Activated effector memory CD4-positive, alpha-beta T cell treated with Interleukin-2 at 50 U/mL for 16 hours (primary cell): ENCODE data around the gene SULT2B1.

Experiments
- DNase-seq: peaks from one replicate; pipeline ENCODE4 v3.0.0-alpha.2; 2020

SULT2B1 gene

GRCh38 chr19:48603850-48604249, 51.9 kb downstream of the SULT2B1 start:
- DNase-seq, result no peak

GRCh38 chr19:48606463-48607358, 54.7 kb downstream of the SULT2B1 start, which contains the start of gene SPACA4:
Gene SPACA4, plus strand, starts transcription at chr19:48606742. Its CDS starts 237 bp downstream, at chr19:48606979.
- no peak for DNase-seq

GRCh38 chr19:48607359-48607755, 55.4 kb downstream of the SULT2B1 start:
- no peak for DNase-seq

GRCh38 chr19:48608798-48609263, 56.9 kb downstream of the SULT2B1 start:
- DNase-seq, result peak; percentile 49

GRCh38 chr19:48609571-48610108, 57.7 kb downstream of the SULT2B1 start:
- DNase-seq, result no peak

GRCh38 chr19:48611872-48612271, 59.9 kb downstream of the SULT2B1 start:
- DNase-seq, result no peak

GRCh38 chr19:48613024-48613851, 61.3 kb downstream of the SULT2B1 start:
- no peak for DNase-seq

- no peak for DNase-seq
Measured at GRCh38 chr19:48613852-48614435, 62.0 kb downstream of the SULT2B1 start.

- DNase-seq, result no peak
Measured at GRCh38 chr19:48614436-48615230, 62.7 kb downstream of the SULT2B1 start, which contains the start of gene FAM83E. Gene FAM83E, minus strand, starts transcription at chr19:48615076. Its CDS starts 1,704 bp downstream, at chr19:48613372.

GRCh38 chr19:48615231-48616040, 63.5 kb downstream of the SULT2B1 start:
- no peak for DNase-seq

- no peak for DNase-seq
Measured at GRCh38 chr19:48616041-48616436, 64.1 kb downstream of the SULT2B1 start.

- no peak for DNase-seq
Measured at GRCh38 chr19:48616491-48617056, 64.6 kb downstream of the SULT2B1 start.

GRCh38 chr19:48617146-48617937, 65.4 kb downstream of the SULT2B1 start:
- DNase-seq, result no peak

GRCh38 chr19:48618278-48618915, 66.4 kb downstream of the SULT2B1 start:
- DNase-seq, result no peak

- peak; percentile 94 for DNase-seq
Measured at GRCh38 chr19:48618916-48619691, 67.1 kb downstream of the SULT2B1 start, which contains the start of the genes RPL18 and SPHK2. Gene RPL18, minus strand, starts transcription at chr19:48619178. Its CDS starts 35 bp downstream, at chr19:48619143. Gene SPHK2, plus strand, starts transcription at chr19:48619506. Its CDS starts 1,009 bp downstream, at chr19:48620515.

- no peak for DNase-seq
Measured at GRCh38 chr19:48619692-48620585, 68.0 kb downstream of the SULT2B1 start.

- no peak for DNase-seq
Measured at GRCh38 chr19:48623556-48624066, 71.6 kb downstream of the SULT2B1 start.
